Measurements from ENCODE around the gene FGFR2.
A peak's percentile ranks its signal among the peaks of the same experiment; 100 is the strongest.

FGFR2 gene

DNA sequence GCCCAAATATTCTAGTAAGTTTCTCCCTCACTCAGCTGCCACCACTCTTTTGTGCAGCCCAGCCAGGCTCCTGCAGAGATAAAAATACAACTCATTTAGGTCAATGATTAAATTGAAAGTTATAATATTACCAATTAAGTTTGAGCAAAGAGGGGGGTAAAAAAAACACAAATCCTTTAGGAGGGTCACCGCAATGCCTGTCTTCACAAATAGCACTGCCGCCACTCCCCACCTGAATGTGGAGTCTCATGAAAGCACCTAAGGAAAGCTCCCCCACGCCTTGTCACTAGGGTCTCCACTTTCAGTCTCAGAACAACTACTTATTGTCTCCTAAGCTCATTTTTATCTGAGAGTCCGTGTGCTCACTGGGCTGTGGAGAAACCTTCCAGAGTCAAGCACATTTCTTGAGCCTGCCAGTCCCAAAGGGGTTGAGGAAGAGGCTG is 148.7 kb downstream of the FGFR2 start:
- Histone ChIP-seq H3K27ac (ENCODE audit: low read depth, low read length) (no peak overlapping the region), H3K4me1 (ENCODE audit: control insufficient read depth, insufficient read depth, low read length) (no peaks in the 10 kb centered on the region), H3K9me3 (ENCODE audit: control insufficient read depth, insufficient read depth, low read length) (no peaks in the 10 kb centered on the region), H3K9ac (ENCODE audit: low read depth, low read length) (no peak overlapping the region), H3K36me3 (ENCODE audit: control insufficient read depth, insufficient read depth, low read length) (no peaks in the 10 kb centered on the region), H3K27me3 (ENCODE audit: control insufficient read depth, insufficient read depth, low read length) (no peaks in the 10 kb centered on the region), H3K4me3 (ENCODE audit: low read depth, low read length) (no peak overlapping the region)

DNA sequence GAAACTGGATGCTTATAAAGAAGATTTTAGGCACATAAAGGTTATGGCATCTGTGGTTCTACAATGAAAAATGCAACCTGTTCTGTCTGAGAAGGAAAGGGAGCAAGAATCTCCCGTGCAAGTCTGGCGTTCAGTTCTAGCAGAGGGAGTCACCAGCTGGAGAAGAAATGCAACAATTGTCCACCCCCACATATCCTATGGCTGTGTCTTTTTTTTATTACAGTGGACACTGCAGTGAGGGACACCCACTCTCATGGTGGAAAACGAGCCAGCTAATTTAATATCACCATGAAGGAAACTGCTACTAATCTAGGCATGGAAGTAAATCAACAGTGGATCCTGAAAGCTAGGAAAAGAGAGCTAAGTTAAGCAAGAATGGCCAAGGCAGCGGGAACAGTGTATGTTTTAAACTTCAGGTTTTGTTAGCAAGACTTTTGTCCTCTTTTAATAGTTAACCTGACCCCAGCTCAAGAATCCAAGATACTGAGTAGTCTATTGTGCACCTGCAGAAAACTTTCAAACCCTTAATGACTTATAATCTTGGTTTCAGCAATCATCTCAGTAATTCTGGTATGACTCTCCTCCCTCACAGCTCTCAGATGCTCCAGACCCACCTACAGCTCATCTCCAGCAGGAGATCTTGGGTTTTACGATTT is 149.3 kb downstream of the FGFR2 start:
- no peak overlapping the region for H3K4me3 ChIP-seq (ENCODE audit: low read depth, low read length)

DNA sequence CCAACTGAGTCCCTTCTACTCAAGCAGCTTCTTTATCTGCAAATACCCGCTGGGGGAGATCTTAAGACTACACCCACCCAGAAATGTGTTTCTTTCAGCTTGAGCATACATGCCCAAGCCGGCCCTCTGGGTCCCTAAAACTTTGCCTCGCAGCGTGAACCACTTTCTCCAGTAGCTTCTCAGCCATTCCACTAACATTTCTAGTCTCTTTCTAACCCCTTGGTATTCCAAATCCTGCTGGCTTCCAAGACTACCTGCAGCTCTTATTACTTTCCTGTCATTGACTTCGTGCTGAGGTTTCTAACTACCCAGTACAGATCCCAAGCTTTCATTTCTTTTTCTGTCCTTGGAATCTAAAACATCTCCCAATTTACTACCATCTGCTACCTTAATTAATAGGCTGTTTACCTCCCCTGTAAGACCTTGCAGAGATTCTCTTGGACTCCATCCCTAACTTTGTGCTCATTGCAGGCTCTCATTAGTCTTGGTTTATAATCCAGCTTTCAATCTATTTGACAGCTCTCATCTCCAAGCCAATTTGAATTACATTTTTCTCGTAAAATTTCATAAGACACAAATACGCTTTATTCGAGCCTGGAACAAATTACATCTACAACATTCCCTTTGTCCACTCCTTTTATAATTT is 153.6 kb downstream of the FGFR2 start:
- Histone ChIP-seq H3K27ac (ENCODE audit: low read depth, low read length) (no peak overlapping the region), H3K9me3 (ENCODE audit: control insufficient read depth, insufficient read depth, low read length) (no peaks in the 10 kb centered on the region), H3K9ac (ENCODE audit: low read depth, low read length) (no peak overlapping the region), H3K4me3 (ENCODE audit: low read depth, low read length) (no peak overlapping the region), H3K27me3 (ENCODE audit: control insufficient read depth, insufficient read depth, low read length) (no peaks in the 10 kb centered on the region), H3K4me1 (ENCODE audit: control insufficient read depth, insufficient read depth, low read length) (peaks cover 4% of the 10 kb centered on the region; the same call in 1 of the 2 replicates), H3K36me3 (ENCODE audit: control insufficient read depth, insufficient read depth, low read length) (no peaks in the 10 kb centered on the region)

More for the DNA sequence above, 149.3 kb downstream of the FGFR2 start:
- Histone ChIP-seq H3K4me1 (ENCODE audit: control insufficient read depth, insufficient read depth, low read length) (no peaks in the 10 kb centered on the region), H3K9me3 (ENCODE audit: control insufficient read depth, insufficient read depth, low read length) (no peaks in the 10 kb centered on the region), H3K27ac (ENCODE audit: low read depth, low read length) (no peak overlapping the region), H3K36me3 (ENCODE audit: control insufficient read depth, insufficient read depth, low read length) (no peaks in the 10 kb centered on the region), H3K9ac (ENCODE audit: low read depth, low read length) (no peak overlapping the region), H3K27me3 (ENCODE audit: control insufficient read depth, insufficient read depth, low read length) (no peaks in the 10 kb centered on the region)

DNA sequence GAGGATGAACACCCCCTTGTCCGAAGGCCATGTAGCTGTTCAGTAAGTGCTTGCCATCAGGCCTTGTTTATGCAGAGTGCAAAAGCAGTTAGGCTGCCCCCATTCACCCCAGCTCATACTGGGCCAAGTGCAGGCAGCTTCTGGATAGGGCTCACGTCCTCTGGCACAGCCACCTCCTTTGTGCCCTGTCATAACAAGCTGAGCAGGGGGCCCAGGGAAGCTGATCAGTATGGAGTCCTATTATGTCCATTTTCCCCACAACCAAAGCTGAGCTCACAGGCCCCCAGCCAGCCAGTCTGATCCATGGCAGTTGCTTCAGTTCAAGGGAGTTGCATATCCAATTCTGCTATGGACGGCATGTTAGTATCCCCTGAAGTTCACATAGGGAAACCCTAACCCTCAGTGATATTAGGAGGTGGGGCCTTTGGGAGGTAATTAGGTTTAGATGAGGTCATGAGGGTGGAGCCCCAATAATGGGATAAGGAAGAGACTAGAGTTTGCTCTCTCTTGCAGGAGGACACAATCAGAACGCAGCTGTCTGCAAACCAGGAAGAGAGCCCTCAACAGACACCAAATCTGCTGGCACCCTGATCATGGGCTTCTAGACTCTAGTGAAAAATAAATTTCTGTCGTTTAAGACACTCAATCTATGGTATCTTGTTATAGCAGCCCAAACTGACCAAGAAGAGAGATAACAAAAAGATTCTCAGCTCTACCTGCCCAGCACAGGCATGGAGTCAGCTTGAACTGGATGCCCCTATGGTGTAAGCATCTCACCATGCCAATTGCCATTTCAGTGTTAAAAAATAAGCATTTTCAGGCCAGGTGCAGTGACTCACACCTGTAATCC is 155.9 kb downstream of the FGFR2 start:
- Histone ChIP-seq H3K4me1 (ENCODE audit: control insufficient read depth, insufficient read depth, low read length) (peaks cover 4% of the 10 kb centered on the region; the same call in 1 of the 2 replicates), H3K9ac (ENCODE audit: low read depth, low read length) (no peak overlapping the region), H3K4me3 (ENCODE audit: low read depth, low read length) (no peak overlapping the region), H3K9me3 (ENCODE audit: control insufficient read depth, insufficient read depth, low read length) (no peaks in the 10 kb centered on the region), H3K27me3 (ENCODE audit: control insufficient read depth, insufficient read depth, low read length) (no peaks in the 10 kb centered on the region), H3K36me3 (ENCODE audit: control insufficient read depth, insufficient read depth, low read length) (no peaks in the 10 kb centered on the region), H3K27ac (ENCODE audit: low read depth, low read length) (no peak overlapping the region)

DNA sequence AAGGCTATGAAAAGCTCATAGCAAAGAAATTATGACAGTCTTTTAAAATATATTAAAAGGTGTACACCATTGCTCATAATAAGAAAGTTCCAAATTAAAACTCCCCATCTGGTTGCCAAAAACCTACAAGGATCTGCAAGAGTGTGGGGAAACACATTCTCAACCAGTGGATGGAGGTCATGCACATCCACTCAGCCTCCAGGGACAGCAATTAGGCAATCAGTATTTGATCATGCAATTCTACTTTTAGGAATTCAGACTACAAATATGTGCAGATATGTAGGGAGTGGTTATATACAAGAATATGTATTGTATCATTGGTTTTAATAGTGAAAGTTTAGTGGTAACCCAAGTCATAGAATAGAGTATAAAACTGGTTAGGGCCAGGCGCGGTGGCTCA is 157.8 kb downstream of the FGFR2 start:
- no peaks in the 10 kb centered on the region for H3K27me3 ChIP-seq (ENCODE audit: control insufficient read depth, insufficient read depth, low read length)
- H3K9me3 ChIP-seq (ENCODE audit: control insufficient read depth, insufficient read depth, low read length) = no peaks in the 10 kb centered on the region
- peaks cover 16% of the 10 kb centered on the region for H3K4me1 ChIP-seq (ENCODE audit: control insufficient read depth, insufficient read depth, low read length)
- H3K9ac ChIP-seq (ENCODE audit: low read depth, low read length) = no peak overlapping the region
- H3K4me3 ChIP-seq (ENCODE audit: low read depth, low read length) = no peak overlapping the region
- H3K36me3 ChIP-seq (ENCODE audit: control insufficient read depth, insufficient read depth, low read length) = no peaks in the 10 kb centered on the region
- H3K27ac ChIP-seq (ENCODE audit: low read depth, low read length) = no peak overlapping the region

DNA sequence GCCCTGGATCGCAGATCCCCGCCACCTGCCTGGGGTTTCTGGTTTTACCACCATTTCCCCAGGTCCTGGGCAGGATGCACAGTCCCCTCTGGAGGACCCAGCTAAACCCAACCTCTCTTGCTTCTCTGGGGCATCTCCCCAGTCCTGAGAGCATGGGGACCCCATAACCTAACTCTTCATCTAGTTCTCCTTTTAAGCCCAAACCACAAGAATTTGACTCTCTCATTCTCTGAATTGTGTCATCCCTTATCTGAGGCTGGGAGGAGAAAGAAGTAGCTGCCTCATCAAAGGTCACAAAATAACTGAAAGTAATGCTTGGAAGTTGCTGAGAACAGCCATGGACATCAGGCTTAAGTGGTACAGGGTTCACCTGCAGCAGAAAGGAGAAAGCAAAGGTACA is 159.9 kb downstream of the FGFR2 start:
- Histone ChIP-seq H3K9me3 (ENCODE audit: control insufficient read depth, insufficient read depth, low read length) (no peaks in the 10 kb centered on the region), H3K36me3 (ENCODE audit: control insufficient read depth, insufficient read depth, low read length) (no peaks in the 10 kb centered on the region), H3K4me3 (ENCODE audit: low read depth, low read length) (no peak overlapping the region), H3K4me1 (ENCODE audit: control insufficient read depth, insufficient read depth, low read length) (peaks cover 21% of the 10 kb centered on the region), H3K27ac (ENCODE audit: low read depth, low read length) (no peak overlapping the region), H3K9ac (ENCODE audit: low read depth, low read length) (no peak overlapping the region), H3K27me3 (ENCODE audit: control insufficient read depth, insufficient read depth, low read length) (no peaks in the 10 kb centered on the region)

DNA sequence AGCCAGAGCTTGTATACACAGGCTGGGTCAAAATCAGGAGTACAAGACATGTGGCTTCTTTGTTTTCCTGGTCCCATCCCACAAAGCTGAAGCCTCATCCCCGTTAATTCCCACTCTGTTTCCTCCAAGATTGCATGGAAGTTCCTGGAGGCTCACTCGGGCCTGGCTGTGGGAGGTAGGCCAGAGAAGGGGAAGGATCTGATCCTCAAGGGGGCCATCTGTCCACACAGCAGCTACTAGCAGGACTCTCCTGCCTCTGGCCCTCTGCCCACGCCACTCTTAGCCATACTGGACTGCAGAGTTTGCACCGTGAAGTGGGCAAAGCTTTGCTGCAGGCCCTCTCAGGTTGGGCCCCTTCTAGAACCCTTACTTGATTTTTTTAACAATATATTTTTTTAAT is 160.6 kb downstream of the FGFR2 start:
- no peaks in the 10 kb centered on the region for H3K27me3 ChIP-seq (ENCODE audit: control insufficient read depth, insufficient read depth, low read length)
- H3K27ac ChIP-seq (ENCODE audit: low read depth, low read length) = no peak overlapping the region
- no peak overlapping the region for H3K4me3 ChIP-seq (ENCODE audit: low read depth, low read length)
- peaks cover 21% of the 10 kb centered on the region for H3K4me1 ChIP-seq (ENCODE audit: control insufficient read depth, insufficient read depth, low read length)
- no peak overlapping the region for H3K9ac ChIP-seq (ENCODE audit: low read depth, low read length)
- no peaks in the 10 kb centered on the region for H3K9me3 ChIP-seq (ENCODE audit: control insufficient read depth, insufficient read depth, low read length)
- H3K36me3 ChIP-seq (ENCODE audit: control insufficient read depth, insufficient read depth, low read length) = no peaks in the 10 kb centered on the region

DNA sequence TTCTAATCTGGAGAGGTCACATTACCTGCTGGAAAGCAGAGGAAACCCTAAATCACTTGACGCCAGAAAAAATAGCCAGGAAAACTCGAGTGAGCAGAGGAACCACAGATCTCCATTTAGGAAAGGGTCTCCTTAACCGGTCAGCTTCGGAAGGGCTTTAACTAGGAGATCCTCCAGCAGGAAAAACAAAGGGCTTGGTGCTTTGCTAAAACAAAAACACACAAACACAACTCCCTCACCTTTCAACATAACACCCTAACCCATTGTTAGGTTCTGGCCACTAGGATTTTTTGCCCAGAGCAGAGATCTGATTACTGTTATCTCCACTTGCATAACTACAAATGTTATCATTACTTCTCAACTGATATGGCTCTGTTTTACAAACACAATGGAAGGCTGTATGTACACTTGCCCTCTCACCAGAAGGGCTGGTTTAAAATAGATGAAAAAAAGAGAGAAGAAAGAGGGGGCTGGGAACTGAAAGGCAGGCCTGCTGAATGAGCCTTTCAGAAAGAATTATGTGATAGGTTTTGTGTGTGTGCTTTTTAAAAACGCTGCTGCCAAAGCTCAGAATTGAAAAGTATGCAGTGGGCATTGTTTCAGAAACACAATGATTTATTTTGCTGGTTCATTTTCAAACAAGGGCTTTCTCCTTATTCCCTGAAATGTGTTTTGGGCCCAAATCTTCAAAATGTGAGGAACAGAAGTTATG is 161.5 kb downstream of the FGFR2 start:
- Histone ChIP-seq H3K9me3 (ENCODE audit: control insufficient read depth, insufficient read depth, low read length) (no peaks in the 10 kb centered on the region), H3K4me1 (ENCODE audit: control insufficient read depth, insufficient read depth, low read length) (peaks cover 17% of the 10 kb centered on the region), H3K9ac (ENCODE audit: low read depth, low read length) (no peak overlapping the region), H3K27me3 (ENCODE audit: control insufficient read depth, insufficient read depth, low read length) (no peaks in the 10 kb centered on the region), H3K4me3 (ENCODE audit: low read depth, low read length) (no peak overlapping the region), H3K36me3 (ENCODE audit: control insufficient read depth, insufficient read depth, low read length) (no peaks in the 10 kb centered on the region), H3K27ac (ENCODE audit: low read depth, low read length) (peak overlapping the region; percentile 38)

DNA sequence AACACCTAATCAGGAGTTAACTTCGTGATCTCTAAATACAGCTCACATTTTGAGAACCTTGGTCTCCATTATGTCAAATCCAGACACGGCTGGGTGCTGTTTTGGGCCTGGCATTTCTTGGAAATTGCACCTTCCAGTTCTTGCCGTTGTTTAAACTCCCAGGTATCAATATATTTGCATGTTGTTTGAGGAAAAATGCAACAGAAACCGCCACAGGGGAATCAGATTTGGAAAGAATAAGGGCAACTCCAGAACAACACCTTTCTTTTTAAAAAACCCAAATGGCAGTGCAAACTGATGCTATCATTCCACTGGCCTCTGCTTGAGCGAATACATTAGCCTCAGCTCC is 162.0 kb downstream of the FGFR2 start:
- H3K4me1 ChIP-seq (ENCODE audit: control insufficient read depth, insufficient read depth, low read length) = peaks cover 17% of the 10 kb centered on the region
- no peaks in the 10 kb centered on the region for H3K27me3 ChIP-seq (ENCODE audit: control insufficient read depth, insufficient read depth, low read length)
- H3K9ac ChIP-seq (ENCODE audit: low read depth, low read length) = no peak overlapping the region
- peak overlapping the region; percentile 26 for H3K27ac ChIP-seq (ENCODE audit: low read depth, low read length)
- H3K36me3 ChIP-seq (ENCODE audit: control insufficient read depth, insufficient read depth, low read length) = no peaks in the 10 kb centered on the region
- no peaks in the 10 kb centered on the region for H3K9me3 ChIP-seq (ENCODE audit: control insufficient read depth, insufficient read depth, low read length)
- H3K4me3 ChIP-seq (ENCODE audit: low read depth, low read length) = no peak overlapping the region

DNA sequence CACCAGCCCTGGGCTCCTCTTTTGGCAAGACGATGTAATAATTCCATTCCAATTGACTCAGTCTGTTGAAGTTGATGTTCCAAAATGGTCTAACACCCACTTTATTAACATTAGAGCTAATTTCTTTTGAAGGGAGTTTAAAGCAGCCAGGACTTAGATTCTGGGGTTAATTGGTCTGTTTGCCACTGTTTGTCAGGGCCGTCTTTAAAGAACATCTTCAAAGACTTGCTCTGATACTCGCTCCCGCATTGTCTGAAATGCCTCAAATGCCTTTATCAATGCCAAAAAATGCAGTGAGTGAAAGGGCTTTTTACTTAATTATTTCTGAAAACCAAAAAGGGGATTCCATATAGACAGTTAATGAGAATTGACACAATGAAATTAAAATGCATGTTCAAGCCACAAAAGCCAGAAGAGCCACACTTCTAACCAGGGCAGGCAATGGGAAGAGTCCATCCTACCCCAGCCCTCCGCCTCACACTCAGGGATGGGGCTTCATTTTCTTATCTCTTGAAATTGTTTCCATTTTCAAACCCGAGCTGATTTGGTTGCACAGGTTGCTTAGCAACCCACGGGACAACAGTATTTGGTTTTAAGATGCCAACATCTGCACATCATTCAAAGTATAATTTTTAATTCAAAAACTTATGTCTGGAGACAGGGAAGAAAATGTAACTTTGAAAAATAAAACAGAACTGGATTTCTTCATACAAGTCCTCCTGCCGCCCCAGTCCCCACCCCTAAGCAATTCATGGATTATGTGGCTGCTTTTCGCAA is 163.0 kb downstream of the FGFR2 start:
- Histone ChIP-seq H3K36me3 (ENCODE audit: control insufficient read depth, insufficient read depth, low read length) (no peaks in the 10 kb centered on the region), H3K27me3 (ENCODE audit: control insufficient read depth, insufficient read depth, low read length) (no peaks in the 10 kb centered on the region), H3K27ac (ENCODE audit: low read depth, low read length) (no peak overlapping the region)

More for the DNA sequence above, 163.0 kb downstream of the FGFR2 start:
- peaks cover 17% of the 10 kb centered on the region for H3K4me1 ChIP-seq (ENCODE audit: control insufficient read depth, insufficient read depth, low read length)
- H3K4me3 ChIP-seq (ENCODE audit: low read depth, low read length) = no peak overlapping the region
- H3K9me3 ChIP-seq (ENCODE audit: control insufficient read depth, insufficient read depth, low read length) = no peaks in the 10 kb centered on the region
- H3K9ac ChIP-seq (ENCODE audit: low read depth, low read length) = no peak overlapping the region

Measured in HUES48 (cell line).